NK-92 (cell line): ENCODE results near the gene TIGD6.

Experiments
- DNase-seq: peaks from one replicate; lab custom pipeline; 2025; ENCODE audit not compliant: unreplicated experiment; lab: John Stamatoyannopoulos, UW

Gene TIGD6

GRCh38 chr5:150017226-150018005 is 17.0 kb upstream of the TIGD6 start:
- no peak for DNase-seq

GRCh38 chr5:150016537-150016936 is 16.1 kb upstream of the TIGD6 start:
- no peak for DNase-seq

- no peak for DNase-seq
Measured at GRCh38 chr5:150015415-150015814, 15.0 kb upstream of the TIGD6 start.

- no peak for DNase-seq
Measured at GRCh38 chr5:150014456-150014855, 14.0 kb upstream of the TIGD6 start.

GRCh38 chr5:150013931-150014330 is 13.5 kb upstream of the TIGD6 start:
- no peak for DNase-seq

GRCh38 chr5:150009671-150010387 is 9.4 kb upstream of the TIGD6 start:
- DNase-seq, result no peak

- DNase-seq, result no peak
Measured at GRCh38 chr5:150007050-150007449, 6.6 kb upstream of the TIGD6 start.

GRCh38 chr5:150006318-150006717 is 5.9 kb upstream of the TIGD6 start:
- DNase-seq, result no peak

GRCh38 chr5:150001660-150002486 is 1.4 kb upstream of the TIGD6 start:
- peak; percentile 19 for DNase-seq

GRCh38 chr5:150000990-150001659 is 671 bp upstream of the TIGD6 start:
- no peak for DNase-seq

- DNase-seq, result no peak
Measured at GRCh38 chr5:149999866-150000255, 593 bp downstream of the TIGD6 start.

- no peak for DNase-seq
Measured at GRCh38 chr5:149999359-149999758, 1.1 kb downstream of the TIGD6 start.

GRCh38 chr5:149998281-149998680 is 2.2 kb downstream of the TIGD6 start:
- DNase-seq, result no peak

GRCh38 chr5:149996205-149996890 is 4.1 kb downstream of the TIGD6 start:
- no peak for DNase-seq

GRCh38 chr5:149995385-149996204 is 4.9 kb downstream of the TIGD6 start:
- DNase-seq, result no peak

- DNase-seq, result no peak
Measured at GRCh38 chr5:149993471-149993870, 7.0 kb downstream of the TIGD6 start.

GRCh38 chr5:149990518-149991376 is 9.7 kb downstream of the TIGD6 start:
- no peak for DNase-seq

- DNase-seq, result no peak
Measured at GRCh38 chr5:149988126-149988525, 12.3 kb downstream of the TIGD6 start.

- no peak for DNase-seq
Measured at GRCh38 chr5:149982505-149982904, 17.9 kb downstream of the TIGD6 start.
